Effector memory CD4-positive, alpha-beta T cell (primary cell): ENCODE data around the gene LSG1.
A peak's percentile ranks its signal among the peaks of the same experiment; 100 is the strongest.
"Not testable (repeated sequence)": the region's sequence is repeated elsewhere in the genome, so short reads cannot be mapped to it uniquely, and the experiment has no call there.

Experiments used
- DNase-seq, 3 donors: peaks; one replicate each; pipeline ENCODE4 v3.0.0-alpha.2; 2020
- H3K27ac ChIP-seq: 2 replicates; pipeline ENCODE4 v1.7.0; 2013; ENCODE audit warnings: mild to moderate bottlenecking, low read length, moderate library complexity; ENCODE audit not compliant: insufficient read depth, poor library complexity, severe bottlenecking
- H3K27me3 ChIP-seq: replicated peaks from 2 replicates; pipeline ENCODE4 v1.7.0; 2013; ENCODE audit warnings: mild to moderate bottlenecking, low read length; ENCODE audit not compliant: insufficient read depth, control insufficient read depth, poor library complexity, severe bottlenecking
- H3K36me3 ChIP-seq: 2 replicates; pipeline ENCODE4 v1.7.0; 2013; ENCODE audit warnings: mild to moderate bottlenecking, low read length, moderate library complexity; ENCODE audit not compliant: control insufficient read depth, insufficient read depth
- H3K4me1 ChIP-seq: 2 replicates; pipeline ENCODE4 v1.7.0; 2013; ENCODE audit warnings: low read length, mild to moderate bottlenecking; ENCODE audit not compliant: control insufficient read depth, insufficient read depth, poor library complexity, severe bottlenecking
- H3K4me3 ChIP-seq: 2 replicates; pipeline ENCODE4 v1.7.0; 2013; ENCODE audit warnings: low read length, low read depth, mild to moderate bottlenecking; ENCODE audit not compliant: insufficient read depth, poor library complexity, severe bottlenecking
- H3K9me3 ChIP-seq: 2 replicates; pipeline ENCODE4 v1.7.0; 2013; ENCODE audit warnings: mild to moderate bottlenecking, low read length, moderate library complexity; ENCODE audit not compliant: control insufficient read depth

The LSG1 gene

DNA sequence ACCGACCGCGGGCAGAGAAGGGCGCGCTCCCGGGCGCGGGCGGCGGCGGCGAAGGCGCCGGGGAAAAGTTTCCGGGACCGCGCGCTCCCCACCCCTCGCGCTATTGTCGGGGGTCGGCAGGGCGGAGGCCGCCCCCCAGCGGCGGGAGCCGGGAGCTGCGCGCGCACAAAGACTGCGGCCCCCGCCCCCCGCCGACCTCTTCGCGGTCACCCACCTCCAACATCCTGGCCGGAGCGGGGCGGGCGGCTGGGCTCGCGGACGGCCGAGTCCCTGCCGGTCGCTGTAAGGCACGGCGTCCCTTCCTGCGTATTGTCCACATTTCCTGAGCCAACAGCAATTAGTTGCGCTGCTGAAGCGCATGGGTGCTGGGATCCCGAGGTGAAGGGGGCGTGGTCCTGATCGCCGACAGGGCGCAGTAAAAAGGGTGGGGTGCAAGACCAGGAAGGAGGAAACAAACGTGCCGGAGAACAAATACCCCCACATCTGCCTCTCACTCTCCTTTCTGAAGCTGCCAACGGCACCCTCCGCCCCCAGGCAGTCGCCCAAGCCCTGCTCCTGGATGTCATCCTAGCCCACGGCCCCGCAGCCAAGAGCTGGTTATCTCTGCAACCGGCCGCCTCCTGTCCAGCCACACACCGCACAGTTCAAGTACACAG lies 38.5 kb downstream of the LSG1 start, which contains the start of gene TMEM44:
Gene TMEM44, minus strand, starts transcription at position 71 of the 656 bp plus-strand sequence. CDS start 204 bp downstream, outside the sequence.
- no peaks in the 10 kb centered on the region for H3K27me3 ChIP-seq
- no peaks in the 10 kb centered on the region for H3K36me3 ChIP-seq
- H3K4me1 ChIP-seq, result peaks cover 4% of the 10 kb centered on the region
- peak; percentile 24 to 40 (median 35) for DNase-seq
- H3K9me3 ChIP-seq, result no peaks in the 10 kb centered on the region
- peak within 1 kb of the TSS; percentile 25 for H3K27ac ChIP-seq
- H3K4me3 ChIP-seq, result peak within 1 kb of the TSS; percentile 75

DNA sequence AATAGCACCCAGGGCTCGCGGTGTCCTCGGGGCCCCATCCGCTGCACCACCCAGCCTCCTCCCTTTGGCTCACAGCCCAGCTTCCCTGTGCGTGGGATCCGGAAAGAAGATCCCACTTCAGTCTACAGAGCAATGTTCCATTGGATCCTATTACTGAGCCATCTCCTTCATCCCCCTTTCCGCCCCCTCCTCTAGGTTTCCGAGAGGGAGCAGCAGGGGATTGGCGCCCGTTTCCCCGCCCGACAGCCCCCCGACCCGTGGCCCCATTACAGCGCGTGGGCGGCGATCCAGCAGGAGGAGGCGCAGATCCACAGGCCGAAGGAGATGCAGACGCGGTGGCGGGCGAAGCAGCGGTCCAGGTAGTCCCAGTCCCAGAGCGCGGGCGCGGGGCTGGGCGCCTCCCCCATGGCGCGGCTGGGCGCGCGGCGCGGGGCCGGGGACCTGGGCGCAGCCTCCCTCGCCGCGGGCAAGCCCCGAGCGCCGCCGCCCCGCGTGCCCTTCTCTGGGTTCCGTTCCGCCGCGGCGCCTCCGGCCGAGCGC lies 39.1 kb downstream of the LSG1 start:
- Histone ChIP-seq H3K36me3 (no peaks in the 10 kb centered on the region), H3K4me1 (peaks cover 4% of the 10 kb centered on the region), H3K27me3 (no peaks in the 10 kb centered on the region), H3K4me3 (peak overlapping the region; percentile 75), H3K9me3 (no peaks in the 10 kb centered on the region), H3K27ac (no peak overlapping the region)
- DNase-seq, result no peak

DNA sequence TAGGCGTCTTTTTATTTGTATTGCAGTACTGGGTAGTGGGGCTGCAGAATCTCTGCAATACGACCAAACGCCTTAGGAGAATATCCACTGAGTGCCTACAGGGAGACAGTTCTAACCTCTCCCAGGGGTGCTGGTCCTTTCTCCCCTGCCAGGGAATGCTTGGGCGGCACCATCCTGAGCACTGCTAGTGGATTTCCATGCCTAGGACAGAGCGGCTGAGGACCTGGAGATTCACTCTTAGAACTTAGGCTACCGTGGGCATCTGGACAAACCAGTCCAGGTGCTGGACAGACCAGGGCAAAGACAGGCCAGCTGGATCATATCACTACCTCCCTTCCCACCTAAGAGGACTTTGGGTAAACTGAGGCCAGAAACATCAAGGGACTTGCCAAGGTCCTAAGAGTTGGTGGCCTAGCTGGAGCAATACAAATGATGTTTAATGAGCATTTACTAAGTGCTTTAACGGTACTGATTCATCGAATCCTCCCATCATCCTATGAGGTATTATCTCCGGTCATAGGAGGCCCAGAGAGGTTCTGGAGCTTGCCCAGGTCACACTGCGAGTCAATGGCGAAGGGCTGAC lies 39.7 kb downstream of the LSG1 start:
- Histone ChIP-seq H3K4me1 (peaks cover 4% of the 10 kb centered on the region), H3K36me3 (no peaks in the 10 kb centered on the region), H3K27me3 (no peaks in the 10 kb centered on the region), H3K4me3 (peak overlapping the region; percentile 75), H3K9me3 (no peaks in the 10 kb centered on the region), H3K27ac (no peak overlapping the region)
- no peak for DNase-seq

DNA sequence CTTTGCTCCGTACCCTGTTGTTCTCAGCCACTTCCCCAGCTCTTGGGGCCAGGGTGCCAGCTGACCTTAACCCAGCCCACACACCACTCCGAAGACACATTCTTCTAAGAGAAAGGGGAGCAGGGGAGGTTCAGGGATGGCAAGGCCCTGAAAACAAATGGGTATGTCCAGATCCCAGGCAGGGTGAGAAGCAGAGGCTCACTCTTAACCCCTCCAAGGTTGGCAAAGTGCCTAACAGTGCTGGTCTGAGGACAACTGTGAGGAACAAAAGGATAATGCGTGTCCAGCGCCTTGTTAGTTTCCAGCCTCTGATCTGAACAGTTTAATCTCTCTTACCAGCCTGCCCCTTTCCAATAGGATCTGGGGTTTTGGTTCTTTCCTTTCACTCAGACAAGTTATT lies 40.3 kb downstream of the LSG1 start:
- Histone ChIP-seq H3K4me3 (no peak overlapping the region), H3K27me3 (no peaks in the 10 kb centered on the region), H3K4me1 (peaks cover 4% of the 10 kb centered on the region), H3K36me3 (no peaks in the 10 kb centered on the region), H3K9me3 (no peaks in the 10 kb centered on the region), H3K27ac (no peak overlapping the region)
- DNase-seq, result no peak

DNA sequence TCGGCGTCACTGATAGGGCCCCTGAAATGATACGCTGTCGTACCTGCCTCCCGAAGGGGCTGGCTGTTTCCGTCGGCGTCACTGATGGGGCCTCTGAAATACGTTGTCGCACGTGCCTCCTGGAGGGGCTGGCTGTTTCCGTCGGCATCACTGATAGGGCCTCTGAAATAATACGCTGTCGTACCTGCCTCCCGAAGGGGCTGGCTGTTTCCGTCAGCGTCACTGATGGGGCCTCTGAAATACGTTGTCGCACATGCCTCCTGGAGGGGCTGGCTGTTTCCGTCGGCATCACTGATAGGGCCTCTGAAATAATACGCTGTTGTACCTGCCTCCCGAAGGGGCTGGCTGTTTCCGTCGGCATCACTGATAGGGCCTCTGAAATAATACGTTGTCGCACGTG lies 41.3 kb downstream of the LSG1 start:
- not testable (repeated sequence) for H3K36me3 ChIP-seq, H3K27ac ChIP-seq, H3K4me1 ChIP-seq, H3K27me3 ChIP-seq, H3K4me3 ChIP-seq, H3K9me3 ChIP-seq, DNase-seq

DNA sequence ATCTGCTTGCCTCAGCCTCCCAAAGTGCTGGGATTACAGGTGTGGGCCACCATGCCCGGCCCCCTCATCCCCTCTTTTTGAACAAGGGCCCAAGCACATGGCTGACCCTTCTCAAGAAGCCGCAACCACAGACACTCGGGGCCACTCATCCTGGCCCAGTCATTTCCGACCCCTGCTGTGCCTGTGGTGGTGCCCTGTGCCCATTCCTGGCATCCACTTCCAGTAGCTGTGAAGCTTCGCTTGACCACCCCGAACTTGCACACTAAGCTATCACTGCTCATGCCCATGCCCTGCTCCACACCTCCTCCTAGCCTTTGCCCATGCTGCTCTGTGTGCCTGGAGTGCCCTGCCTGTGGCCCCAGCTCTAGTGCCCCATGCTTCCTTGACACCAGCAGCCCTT lies 47.0 kb downstream of the LSG1 start:
- H3K4me3 ChIP-seq, result no peak overlapping the region
- H3K27ac ChIP-seq, result no peak overlapping the region
- DNase-seq, result no peak
- no peaks in the 10 kb centered on the region for H3K27me3 ChIP-seq
- no peaks in the 10 kb centered on the region for H3K4me1 ChIP-seq
- H3K36me3 ChIP-seq, result no peaks in the 10 kb centered on the region
- no peaks in the 10 kb centered on the region for H3K9me3 ChIP-seq

DNA sequence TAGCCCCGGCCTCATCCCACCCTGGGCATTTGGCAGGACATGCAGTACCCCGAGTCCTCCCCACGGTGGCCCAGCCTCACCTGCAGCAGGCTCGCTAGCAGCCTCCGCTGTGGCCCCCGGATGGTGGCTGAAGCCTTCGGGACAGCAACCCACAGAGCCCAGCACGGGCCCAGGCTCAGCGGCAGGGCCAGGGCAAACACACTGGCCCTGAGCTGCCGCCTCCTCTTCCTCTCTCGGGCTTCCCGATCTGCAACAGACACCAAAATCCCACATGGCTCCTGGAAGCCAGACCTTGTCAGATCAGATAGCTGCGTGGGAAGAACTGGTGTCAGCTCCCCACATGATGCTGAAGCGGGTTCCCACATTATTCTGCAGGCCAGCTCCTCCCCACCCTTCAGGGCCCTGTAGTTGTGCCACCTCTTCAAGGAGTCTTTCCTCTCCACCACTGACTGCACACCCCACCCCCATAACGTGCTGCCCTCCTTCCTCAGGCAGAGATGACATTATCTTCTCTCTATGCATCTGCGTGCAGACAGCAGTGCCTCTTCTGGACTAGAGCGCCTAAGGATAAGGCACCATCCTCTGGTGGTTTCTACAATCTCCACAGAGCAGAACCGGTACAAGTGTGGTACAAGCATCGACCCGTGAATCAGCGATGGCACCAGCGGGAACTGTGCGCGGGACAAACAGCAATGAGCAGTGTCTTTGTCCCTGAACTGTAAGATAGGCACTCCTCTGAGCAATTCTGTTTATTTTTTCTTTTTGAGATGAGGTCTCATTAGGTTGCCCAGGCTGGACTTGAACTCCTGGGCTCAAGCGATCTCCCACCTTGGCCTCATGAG lies 48.3 kb downstream of the LSG1 start:
- no peak for DNase-seq
- Histone ChIP-seq H3K4me1 (no peaks in the 10 kb centered on the region), H3K4me3 (no peak overlapping the region), H3K27me3 (no peaks in the 10 kb centered on the region), H3K27ac (no peak overlapping the region), H3K36me3 (no peaks in the 10 kb centered on the region), H3K9me3 (no peaks in the 10 kb centered on the region)

DNA sequence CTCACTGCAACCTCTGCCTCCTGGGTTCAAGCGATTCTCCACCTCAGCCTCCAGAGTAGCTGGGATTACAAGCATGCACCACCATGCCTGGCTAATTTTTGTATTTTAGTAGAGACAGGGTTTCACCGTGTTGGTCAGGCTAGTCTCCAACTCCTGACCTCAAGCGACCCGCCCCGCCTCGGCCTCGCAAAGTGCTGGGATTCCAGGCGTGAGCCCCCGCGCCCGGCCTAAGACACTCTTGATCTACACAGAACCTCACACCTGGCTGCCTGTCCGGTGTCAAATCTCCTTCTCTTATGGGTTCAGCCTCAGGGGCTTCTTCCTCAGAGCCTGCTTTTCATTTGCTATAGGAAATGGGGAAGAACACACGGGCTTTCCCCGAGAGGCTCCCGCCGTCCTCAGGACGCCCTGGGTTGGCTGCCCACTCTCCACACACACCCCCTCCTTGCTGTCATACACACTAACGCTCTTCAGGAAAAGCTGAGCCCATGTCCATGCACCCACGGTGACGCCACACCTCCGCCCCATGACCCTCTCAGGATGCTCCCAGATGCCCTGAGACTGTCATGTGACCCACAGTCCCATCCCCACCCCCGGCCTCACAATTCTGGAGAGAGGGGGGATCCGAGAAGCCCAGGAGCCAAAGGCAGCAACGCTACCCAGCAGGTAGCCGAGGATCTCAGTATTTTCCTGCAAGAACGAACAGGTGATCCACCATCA lies 49.2 kb downstream of the LSG1 start:
- Histone ChIP-seq H3K27ac (no peak overlapping the region), H3K4me1 (no peaks in the 10 kb centered on the region), H3K27me3 (no peaks in the 10 kb centered on the region), H3K36me3 (no peaks in the 10 kb centered on the region), H3K9me3 (no peaks in the 10 kb centered on the region), H3K4me3 (no peak overlapping the region)
- DNase-seq, result no peak

DNA sequence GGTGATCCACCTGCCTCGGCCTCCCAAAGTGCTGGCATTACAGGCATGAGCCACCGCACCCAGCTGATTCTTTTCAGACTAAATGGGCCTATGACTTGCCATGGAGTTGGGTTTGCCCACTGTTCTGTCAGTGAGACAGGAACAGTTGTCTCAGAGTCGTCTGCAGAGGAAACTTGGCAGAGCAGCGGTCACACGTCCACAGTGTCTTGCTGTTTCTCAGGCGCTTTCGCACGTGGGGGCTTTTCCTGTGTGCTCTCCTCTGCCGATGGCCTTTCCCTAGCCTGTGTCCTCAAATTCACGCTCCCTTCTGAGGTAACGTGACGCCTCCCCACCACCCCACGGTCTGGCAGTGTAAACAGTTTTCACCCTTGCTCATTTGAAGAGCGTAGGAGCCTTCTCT lies 50.0 kb downstream of the LSG1 start:
- no peaks in the 10 kb centered on the region for H3K36me3 ChIP-seq
- H3K4me1 ChIP-seq, result no peaks in the 10 kb centered on the region
- H3K27me3 ChIP-seq, result no peaks in the 10 kb centered on the region
- no peak overlapping the region for H3K27ac ChIP-seq
- no peaks in the 10 kb centered on the region for H3K9me3 ChIP-seq
- no peak overlapping the region for H3K4me3 ChIP-seq
- DNase-seq, result no peak
